Astrocyte of the spinal cord (primary cell): ENCODE measurements around the gene FKBP6.
"Not testable (repeated sequence)": the region's sequence is repeated elsewhere in the genome, so short reads cannot be mapped to it uniquely, and the experiment has no call there.

Source experiments
- DNase-seq: peaks from one replicate; pipeline ENCODE4 v3.0.0; 2011; ENCODE audit warnings: low read depth, low spot score
- H3K4me3 ChIP-seq: 2 replicates; pipeline ENCODE4 v1.5.1; 2011; ENCODE audit warnings: low read depth, mild to moderate bottlenecking, low read length, moderate library complexity
- in situ Hi-C: cut with HindIII; loops from 2 replicates; pipeline ENCODE4 v1.10.0; 2017; ENCODE audit warnings: low sequenced_read_pairs
- TF ChIP-seq, protein P1 (sequence below): IDR thresholded peaks from 2 replicates; pipeline ENCODE4 v1.5.1; 2012; ENCODE audit warnings: low read depth, mild to moderate bottlenecking, low read length, inconsistent platforms

Gene FKBP6

DNA sequence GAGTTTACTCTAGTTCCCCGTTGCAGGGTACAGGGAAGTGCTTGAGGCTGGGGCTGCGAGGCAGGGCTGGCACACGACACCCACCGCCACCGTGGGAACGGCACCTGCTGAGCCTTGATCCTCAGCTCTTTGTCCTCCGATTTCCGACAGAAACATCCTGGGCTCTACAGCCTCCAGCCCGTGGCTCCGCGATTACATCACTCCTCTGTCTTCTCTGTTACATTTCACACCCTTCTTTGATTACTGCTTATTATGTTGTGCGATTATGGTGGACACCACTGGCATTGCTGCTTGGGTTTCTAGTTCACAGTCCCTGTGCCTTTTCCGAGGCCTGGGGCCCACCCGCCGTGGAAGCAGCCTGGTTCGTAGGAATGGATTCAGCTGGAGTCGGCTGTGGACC is 26.9 kb downstream of the FKBP6 start:
- in situ Hi-C loops = no loop called here
- DNase-seq = no peak
- no peak overlapping the region for H3K4me3 ChIP-seq
- TF ChIP-seq, protein P1, sequence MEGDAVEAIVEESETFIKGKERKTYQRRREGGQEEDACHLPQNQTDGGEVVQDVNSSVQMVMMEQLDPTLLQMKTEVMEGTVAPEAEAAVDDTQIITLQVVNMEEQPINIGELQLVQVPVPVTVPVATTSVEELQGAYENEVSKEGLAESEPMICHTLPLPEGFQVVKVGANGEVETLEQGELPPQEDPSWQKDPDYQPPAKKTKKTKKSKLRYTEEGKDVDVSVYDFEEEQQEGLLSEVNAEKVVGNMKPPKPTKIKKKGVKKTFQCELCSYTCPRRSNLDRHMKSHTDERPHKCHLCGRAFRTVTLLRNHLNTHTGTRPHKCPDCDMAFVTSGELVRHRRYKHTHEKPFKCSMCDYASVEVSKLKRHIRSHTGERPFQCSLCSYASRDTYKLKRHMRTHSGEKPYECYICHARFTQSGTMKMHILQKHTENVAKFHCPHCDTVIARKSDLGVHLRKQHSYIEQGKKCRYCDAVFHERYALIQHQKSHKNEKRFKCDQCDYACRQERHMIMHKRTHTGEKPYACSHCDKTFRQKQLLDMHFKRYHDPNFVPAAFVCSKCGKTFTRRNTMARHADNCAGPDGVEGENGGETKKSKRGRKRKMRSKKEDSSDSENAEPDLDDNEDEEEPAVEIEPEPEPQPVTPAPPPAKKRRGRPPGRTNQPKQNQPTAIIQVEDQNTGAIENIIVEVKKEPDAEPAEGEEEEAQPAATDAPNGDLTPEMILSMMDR = no peak

DNA sequence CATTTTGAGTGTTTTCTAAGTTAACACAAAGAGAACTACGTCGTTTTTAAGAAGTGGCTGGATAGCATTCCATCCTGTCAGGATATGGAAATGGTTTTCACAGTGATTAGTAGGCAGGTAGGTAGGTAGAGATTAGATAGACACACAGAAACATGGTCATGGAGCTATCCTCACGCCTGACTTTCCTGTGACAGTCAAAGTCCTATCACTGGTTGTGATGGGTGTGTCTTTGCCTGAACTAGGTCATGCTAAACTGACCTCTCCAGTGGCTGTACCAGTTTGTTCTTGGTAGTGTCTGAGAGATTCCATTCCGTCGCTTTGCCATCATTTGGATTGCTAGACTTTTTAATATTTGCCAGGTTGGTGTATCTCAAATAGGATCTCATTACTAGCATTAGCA is 28.2 kb downstream of the FKBP6 start:
- TF ChIP-seq, protein P1 = no peak

DNA sequence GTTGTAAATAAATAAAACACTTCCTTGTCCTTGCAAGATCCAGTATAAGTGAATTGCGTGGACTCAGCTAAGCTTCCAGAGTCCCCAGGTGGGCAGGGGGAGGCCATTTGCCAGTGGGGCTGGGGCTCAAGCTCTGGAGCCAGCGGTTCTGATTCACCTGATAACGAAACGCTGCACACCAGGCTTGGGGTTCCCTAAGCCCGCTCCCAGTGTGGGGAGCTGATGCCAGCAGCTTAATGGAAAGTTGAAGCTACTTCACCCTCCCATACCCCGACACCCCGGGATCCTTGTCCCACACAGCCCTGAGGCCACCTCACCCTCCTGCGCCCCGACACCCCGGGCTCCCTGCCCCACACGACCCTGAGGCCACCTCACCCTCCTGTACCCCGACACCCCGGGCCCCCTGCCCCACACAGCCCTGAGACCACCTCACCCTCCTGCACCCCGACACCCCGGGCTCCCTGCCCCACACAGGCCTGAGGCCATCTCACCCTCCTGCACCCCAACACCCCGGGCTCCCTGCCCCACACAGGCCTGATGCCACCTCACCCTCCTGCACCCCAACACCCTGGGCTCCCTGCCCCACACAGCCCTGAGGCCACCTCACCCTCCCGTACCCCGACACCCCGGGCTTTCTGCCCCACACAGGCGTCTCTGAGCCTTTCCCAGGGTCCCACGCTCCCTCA is 30.8 kb downstream of the FKBP6 start:
- in situ Hi-C loops = no loop called here

More for the DNA sequence above, 28.2 kb downstream of the FKBP6 start:
- no peak overlapping the region for H3K4me3 ChIP-seq
- in situ Hi-C loops = no loop called here
- DNase-seq = no peak

DNA sequence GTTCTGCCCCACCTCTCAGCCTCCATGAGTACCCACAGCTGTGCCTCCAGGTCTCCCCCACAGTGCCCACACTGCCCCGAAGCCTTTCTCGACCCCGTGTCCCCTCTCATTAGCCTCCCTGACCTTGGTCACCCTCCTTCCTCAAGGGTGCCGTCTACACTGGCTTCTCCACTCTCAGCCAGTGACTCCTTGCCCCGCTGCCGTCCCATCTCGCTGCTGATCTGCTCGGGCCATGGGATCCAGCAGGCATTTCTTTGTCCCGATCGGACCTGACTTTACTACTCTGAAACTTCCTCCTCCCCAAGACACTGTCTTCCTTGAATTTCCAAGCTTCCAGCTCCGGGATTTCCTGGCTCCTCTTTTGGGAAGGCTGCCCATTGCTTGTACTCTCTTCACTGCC is 31.3 kb downstream of the FKBP6 start:
- TF ChIP-seq, protein P1 = no peak
- DNase-seq = no peak
- H3K4me3 ChIP-seq = no peak overlapping the region
- in situ Hi-C loops = no loop called here

More for the DNA sequence above, 30.8 kb downstream of the FKBP6 start:
- no peak overlapping the region for H3K4me3 ChIP-seq
- TF ChIP-seq, protein P1 = no peak
- no peak for DNase-seq

DNA sequence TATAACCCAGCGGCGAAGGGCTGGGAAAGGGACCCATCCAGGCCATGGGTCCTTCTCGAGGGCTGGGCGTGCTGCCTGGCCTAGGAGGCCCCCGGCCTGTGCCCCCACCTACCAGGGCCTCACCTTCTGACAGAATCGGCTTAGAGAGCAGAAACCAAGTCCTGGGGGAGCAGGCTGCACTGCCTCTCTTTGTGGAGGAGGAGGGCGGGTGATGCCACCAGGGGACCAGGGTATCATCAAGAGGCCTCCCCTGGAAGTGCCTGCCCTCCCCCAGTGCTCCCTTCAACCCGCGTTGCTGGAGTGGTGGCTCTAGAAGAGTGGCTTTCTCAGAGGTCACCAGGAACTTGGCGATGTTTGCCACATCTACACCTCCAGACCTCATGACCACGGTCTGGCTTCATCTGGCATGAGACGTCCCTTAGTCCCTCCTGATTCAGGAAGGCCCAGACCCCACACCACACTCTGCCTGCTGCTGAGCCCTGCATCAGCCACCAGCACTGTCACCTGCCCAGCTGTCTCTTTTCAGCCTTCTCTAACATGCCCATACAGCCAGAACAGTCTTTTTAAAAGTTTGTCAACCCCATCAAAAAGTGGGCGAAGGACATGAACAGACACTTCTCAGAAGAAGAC is 31.9 kb downstream of the FKBP6 start:
- TF ChIP-seq, protein P1 = no peak
- no peak for DNase-seq
- no peak overlapping the region for H3K4me3 ChIP-seq
- in situ Hi-C loops = no loop called here

DNA sequence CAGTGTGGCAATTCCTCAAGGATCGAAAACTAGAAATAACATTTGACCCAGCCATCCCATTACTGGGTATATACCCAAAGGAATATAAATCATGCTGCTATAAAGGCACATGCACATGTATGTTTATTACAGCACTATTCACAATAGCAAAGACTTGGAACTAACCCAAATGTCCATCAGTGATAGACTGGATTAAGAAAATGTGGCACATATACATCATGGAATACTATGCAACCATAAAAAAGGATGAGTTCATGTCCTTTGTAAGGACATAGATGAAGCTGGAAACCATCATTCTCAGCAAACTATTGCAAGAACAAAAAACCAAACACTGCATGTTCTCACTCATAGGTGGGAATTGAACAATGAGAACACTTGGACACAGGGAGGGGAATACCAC is 32.6 kb downstream of the FKBP6 start:
- DNase-seq, in situ Hi-C loops, H3K4me3 ChIP-seq: not testable (repeated sequence)

DNA sequence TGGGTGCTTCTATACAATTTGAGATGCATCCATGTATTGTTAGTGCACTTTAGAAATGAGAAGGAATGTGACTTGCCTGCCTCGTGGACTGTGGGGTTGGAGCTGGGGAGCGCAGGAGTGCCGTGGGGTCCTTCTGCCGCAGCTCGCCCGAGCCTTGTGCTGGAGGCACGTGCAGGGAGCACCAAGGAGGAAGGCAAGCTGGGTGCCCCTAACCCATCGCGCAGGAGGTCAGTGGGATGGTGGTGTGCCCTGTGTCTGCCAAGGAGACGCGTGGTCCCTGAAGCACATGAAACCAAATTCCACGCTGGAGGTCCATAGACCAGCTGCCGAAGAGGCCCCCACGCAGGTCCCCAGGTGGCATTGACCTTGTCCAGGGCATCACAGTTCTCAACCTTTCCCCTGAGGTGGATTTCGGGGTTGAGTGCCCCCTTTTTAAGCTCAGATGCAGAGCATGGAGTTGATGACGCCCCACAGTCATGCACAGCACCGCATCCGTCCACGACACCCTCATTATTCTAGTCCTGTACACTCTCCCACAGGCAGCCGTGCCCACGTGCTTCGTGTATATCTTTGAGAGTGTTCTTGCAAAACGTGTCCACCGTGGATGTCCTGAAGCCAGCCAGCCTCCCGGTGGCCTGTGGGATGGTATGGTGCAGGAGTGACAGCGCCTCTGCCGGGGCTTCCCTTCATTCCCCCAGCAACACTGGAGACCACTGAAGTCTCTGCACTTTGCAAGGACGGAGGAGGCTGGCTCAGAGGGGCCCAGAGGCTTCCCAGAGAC is 35.5 kb downstream of the FKBP6 start:
- no peak for DNase-seq
- in situ Hi-C loops = no loop called here
- TF ChIP-seq, protein P1 = no peak
- H3K4me3 ChIP-seq = no peak overlapping the region
